HG03064 (cell line): ENCODE measurements around the gene KLHL21.

Experiments used
- ATAC-seq: cut with Tn5 transposase; IDR thresholded peaks from one replicate; pipeline ENCODE4 v1.9.1; 2021; ENCODE audit warnings: low read depth; ENCODE audit not compliant: unreplicated experiment

KLHL21 gene

DNA sequence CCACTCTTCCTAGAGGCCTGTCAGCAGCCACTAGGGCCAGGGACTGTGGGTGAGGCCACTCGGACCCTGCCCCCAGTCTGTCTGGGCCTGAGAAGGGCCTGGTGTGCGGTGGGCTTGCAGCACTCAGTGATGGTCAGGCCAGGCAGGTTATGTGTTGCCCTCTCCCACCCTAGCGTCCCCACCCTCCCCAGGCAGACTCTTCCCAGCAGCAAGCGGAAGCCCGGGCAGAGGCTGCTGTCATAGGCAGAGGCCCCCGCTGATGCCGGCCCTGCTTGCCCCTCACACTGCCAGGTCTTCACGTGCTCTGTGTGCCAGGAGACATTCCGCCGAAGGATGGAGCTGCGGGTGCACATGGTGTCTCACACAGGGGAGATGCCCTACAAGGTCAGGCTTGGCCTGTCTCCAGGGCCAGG is 16.3 kb downstream of the KLHL21 start:
- no peak for ATAC-seq

DNA sequence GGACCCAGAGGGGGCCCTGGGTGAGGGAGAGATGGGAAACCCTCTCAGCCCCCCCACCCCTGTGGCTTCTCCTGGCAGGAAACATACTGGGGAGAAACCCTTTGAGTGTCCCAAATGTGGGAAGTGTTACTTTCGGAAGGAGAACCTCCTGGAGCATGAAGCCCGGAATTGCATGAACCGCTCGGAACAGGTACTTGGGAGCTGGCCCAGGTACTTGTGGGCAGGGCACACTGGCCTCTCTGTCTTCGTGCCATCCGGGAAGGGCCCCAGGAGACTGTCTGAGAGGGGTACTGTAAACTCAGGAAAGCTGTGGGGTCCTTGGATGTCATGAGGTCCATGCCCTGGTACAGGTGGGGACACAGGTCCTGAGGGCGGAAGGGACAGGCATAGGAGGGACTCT is 16.8 kb downstream of the KLHL21 start:
- ATAC-seq = no peak

DNA sequence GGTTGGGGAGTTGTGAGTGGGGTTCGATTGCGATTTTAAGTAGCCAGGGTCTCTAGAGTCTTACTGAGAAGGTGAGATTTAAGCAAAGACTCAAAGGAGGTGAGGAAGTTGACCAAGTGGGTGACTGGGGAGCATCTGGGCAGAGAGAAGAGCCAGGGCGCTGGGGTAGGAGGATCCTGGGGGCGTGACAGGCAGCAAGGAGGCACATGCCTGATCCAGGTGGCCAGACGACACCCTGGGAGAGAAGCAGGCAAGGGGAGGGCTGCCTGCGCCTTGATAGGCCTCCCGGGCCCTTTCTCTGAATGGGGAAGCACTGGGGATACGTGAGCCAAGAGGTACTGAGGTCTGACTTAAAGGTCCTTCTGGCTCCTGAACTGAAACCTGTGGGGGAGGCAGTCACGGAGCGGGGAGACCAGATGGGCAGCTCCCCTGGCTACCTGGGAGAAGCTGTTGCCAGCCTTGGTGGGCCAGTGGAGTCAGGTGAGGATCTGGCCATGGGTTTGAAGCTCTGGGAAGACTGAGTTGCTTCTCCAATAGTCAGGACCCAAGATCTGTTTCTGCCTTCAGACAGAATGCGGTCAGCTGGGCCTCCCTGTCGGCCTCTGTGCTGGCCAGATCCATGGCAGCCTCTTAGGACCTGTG is 17.5 kb downstream of the KLHL21 start:
- ATAC-seq = no peak

DNA sequence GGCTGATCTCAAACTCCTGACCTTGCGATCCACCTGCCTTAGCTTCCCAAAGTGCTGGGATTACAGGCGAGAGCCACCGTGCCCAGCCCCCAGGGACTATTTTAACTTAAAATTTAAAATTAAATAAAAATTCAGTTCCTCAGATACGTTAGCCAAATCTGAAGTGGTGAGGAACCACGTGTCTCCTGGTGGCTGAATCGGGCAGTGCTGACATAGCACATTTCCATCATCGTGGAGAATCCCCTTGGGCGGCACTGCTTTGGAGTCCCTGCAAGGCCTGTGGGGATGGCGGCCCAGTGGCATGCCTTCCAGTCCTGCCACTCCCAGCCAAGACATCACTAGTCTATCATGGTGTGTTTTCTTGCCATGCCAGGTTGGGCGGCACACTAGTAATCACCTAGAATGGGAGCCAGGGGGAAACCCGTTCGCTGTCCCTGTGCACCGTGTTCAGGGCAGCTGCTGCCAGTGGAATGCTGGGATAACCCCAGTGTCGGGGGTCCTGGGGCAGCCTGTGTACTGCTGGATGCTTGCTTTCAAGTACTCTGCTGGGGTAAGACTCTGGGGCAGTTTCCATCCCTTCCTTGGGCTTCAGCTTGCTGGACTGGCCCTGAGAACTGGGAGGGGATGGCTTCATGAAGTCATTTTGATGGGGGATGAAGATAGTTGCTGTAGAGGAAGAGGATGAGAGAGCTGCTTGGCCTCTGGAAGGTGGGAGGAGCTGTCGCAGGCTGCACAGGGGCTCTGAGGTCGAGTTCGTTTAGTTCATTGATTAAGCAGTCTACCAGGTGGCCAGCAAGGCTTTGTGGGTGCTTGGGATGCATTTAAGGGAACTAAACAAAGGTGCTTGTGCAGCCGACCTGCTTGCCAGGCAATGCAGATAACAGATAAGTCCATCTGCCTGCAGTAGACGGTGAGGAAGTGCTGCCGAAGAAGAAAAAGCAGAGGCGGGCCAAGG is 18.3 kb downstream of the KLHL21 start:
- ATAC-seq = no peak

DNA sequence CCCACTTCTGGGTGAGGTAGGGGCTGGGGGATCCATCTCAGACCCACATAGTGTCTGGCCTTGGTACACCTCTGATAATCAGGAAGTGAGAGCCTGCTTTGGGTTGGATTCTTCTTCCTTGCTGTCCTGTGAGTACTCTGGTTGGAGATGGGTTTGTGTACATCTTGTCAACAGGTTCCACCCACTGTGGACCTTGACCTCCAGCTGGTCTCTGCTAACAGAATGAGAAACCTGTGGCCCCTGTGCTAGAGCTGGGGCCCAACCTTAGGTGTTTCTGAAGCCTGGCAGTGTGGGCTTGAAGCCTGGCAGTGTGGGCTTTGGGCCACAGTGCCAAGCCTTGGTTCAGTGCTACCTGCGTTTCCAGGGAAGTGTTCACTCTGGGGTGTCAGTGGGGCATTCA is 20.3 kb downstream of the KLHL21 start:
- ATAC-seq = no peak

DNA sequence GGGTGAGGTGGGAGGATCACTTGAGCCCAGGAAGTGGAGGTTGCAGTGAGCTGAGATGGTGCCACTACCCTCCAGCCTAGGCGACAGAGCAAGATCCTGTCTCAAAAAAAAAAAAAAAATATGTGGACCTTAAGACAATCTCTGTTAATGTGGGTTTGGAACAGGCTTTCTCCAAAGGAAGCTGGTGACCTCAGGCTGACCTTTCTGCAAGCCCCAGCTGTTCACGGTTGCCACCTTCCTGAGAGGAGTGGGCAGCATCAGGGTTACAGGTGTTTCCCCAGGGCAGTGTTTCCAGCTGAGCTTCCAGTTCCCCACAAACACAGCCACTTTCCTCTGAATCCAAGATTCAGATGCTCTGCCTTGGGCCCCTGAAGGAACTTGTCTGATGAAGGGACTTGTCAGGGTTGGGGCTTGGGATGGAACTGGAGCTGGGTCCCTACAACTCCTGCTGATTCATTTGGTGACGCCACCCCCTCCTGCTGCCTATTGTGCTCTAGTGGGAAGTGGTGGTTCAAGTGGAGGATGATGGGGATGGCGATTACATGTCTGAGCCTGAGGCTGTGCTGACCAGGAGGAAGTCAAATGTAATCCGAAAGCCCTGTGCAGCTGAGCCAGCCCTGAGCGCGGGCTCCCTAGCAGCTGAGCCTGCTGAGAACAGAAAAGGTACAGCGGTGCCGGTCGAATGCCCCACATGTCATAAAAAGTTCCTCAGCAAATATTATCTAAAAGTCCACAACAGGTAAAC is 20.9 kb downstream of the KLHL21 start:
- no peak for ATAC-seq

DNA sequence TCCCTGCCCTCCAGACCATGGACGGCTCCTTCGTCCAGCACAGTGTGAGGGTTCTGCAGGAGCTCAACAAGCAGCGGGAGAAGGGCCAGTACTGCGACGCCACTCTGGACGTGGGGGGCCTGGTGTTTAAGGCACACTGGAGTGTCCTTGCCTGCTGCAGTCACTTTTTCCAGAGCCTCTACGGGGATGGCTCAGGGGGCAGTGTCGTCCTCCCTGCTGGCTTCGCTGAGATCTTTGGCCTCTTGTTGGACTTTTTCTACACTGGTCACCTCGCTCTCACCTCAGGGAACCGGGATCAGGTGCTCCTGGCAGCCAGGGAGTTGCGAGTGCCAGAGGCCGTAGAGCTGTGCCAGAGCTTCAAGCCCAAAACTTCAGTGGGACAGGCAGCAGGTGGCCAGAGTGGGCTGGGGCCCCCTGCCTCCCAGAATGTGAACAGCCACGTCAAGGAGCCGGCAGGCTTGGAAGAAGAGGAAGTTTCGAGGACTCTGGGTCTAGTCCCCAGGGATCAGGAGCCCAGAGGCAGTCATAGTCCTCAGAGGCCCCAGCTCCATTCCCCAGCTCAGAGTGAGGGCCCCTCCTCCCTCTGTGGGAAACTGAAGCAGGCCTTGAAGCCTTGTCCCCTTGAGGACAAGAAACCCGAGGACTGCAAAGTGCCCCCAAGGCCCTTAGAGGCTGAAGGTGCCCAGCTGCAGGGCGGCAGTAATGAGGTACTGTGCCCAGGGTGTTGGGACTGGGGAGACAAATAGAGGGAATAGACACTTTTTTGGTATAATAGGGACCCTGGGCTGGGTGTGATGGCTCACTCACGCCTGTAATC is 21.9 kb downstream of the KLHL21 start:
- no peak for ATAC-seq

DNA sequence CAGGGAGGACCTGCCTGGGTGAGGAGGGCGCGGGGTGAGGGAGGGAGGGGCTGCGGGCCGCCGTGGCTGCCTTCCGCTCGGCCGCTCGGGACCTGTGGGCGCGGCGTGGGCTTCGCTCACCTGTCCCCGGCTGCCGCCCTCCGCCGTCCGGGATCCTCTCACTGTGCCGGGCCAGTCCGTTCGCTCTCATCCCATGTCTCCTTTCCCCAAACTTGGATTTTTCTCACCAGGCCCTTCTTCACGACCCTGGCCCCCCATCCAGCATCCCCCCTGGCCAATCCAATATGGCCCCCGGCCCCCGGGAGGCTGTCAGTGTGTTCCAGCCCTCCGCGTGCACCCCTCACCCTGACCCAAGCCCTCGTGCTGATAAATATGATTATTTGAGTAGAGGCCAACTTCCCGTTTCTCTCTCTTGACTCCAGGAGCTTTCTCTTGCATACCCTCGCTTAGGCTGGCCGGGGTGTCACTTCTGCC is 22.5 kb downstream of the KLHL21 start:
- ATAC-seq = no peak

DNA sequence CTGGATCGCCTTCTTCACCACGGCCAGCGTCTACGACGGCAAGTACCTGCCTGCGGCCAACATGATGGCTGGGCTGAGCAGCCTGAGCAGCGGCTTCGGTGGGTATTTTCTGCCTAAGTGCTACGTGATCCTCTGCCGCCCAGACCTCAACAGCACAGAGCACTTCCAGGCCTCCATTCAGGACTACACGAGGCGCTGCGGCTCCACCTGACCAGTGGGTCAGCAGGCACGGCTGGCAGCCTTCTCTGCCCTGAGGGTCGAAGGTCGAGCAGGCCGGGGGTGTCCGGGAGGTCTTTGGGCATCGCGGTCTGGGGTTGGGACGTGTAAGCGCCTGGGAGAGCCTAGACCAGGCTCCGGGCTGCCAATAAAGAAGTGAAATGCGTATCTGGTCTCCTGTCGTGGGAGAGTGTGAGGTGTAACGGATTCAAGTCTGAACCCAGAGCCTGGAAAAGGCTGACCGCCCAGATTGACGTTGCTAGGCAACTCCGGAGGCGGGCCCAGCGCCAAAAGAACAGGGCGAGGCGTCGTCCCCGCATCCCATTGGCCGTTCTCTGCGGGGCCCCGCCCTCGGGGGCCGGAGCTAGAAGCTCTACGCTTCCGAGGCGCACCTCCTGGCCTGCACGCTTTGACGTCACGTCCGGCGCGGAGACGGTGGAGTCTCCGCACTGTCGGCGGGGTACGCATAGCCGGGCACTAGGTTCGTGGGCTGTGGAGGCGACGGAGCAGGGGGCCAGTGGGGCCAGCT is 23.1 kb downstream of the KLHL21 start, which contains the start of gene ZBTB48:
Gene ZBTB48 (plus strand): TSS at position 621 of the 745 bp plus-strand sequence. CDS start 616 bp downstream, outside the sequence.
- peak; percentile 92 for ATAC-seq

DNA sequence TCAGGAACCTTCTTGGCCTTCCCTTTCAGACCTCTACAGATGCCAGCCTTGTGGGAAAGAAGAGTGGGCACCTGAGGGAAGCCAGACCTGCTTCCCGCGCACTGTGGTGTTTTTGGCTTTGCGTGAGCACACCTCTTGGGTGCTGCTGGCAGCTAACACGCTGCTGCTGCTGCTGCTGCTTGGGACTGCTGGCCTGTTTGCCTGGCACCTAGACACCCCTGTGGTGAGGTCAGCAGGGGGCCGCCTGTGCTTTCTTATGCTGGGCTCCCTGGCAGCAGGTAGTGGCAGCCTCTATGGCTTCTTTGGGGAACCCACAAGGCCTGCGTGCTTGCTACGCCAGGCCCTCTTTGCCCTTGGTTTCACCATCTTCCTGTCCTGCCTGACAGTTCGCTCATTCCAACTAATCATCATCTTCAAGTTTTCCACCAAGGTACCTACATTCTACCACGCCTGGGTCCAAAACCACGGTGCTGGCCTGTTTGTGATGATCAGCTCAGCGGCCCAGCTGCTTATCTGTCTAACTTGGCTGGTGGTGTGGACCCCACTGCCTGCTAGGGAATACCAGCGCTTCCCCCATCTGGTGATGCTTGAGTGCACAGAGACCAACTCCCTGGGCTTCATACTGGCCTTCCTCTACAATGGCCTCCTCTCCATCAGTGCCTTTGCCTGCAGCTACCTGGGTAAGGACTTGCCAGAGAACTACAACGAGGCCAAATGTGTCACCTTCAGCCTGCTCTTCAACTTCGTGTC is 23.9 kb downstream of the KLHL21 start:
- ATAC-seq = no peak

DNA sequence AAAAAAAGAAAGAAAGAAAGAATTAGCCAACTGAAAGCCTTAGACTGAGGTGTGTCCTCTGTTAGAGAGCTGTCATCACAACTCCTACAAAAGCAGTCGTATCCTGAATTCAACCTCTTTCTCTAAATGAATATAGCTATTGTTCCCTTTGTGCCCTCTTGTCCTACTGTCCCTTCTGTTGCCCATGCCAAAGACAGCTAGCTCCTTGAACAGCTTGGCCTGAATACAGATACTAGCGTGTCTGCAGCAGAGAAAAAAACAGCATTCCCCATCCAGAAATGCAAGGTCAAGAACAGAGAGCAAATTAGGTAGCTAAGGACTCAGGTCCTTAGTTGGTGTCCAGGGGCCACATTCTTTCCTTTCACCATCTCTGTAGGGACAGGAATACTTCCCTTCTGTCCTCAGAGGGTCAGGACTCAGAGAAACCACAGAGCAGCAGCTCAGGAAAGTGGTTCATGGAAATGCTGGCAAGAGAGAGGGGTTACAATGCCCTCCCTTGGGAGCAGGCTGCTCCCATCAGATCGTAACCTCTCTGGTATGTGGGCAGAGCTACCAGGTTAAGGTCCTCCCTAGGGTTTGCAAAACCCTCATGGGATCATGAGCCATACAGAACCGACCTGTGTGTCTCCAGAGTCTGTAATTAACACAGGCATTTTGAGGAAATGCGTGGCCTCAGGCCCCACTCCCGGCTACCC is 24.7 kb downstream of the KLHL21 start:
- no peak for ATAC-seq

DNA sequence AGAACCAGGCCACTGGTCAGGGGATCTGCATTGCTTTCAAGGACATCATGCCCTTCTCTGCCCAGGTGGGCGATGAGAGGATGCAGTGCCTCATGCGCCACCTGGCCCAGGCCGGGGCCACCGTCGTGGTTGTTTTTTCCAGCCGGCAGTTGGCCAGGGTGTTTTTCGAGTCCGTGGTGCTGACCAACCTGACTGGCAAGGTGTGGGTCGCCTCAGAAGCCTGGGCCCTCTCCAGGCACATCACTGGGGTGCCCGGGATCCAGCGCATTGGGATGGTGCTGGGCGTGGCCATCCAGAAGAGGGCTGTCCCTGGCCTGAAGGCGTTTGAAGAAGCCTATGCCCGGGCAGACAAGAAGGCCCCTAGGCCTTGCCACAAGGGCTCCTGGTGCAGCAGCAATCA is 27.9 kb downstream of the KLHL21 start:
- no peak for ATAC-seq

DNA sequence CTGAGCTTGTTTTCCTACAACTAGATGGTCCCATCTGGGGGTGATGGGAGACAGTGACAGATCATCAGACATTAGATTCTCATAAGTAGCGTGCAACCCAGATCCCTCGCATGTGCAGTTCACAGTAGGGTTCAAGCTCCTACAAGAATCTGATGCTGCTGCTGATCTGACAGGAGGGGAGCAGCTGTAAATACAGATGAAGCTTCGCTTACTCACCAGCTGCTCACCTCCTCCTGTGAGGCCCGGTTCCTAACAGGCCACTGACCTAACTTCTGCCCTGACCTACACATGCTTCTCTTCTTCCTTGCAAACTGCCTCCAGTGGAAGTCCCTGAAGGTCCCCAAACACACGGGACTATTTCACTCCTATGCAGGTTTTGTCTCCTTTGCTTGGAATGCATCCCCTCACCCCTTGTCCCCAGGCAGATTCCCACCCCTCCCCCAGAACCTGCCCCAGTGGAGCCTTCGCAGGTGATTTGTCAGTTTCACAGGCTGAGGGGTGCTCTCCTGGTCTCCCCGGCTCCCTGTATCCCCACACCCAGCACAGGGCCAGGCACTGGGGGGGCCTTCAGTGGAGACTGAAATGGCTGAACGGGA is 28.5 kb downstream of the KLHL21 start:
- ATAC-seq = no peak

DNA sequence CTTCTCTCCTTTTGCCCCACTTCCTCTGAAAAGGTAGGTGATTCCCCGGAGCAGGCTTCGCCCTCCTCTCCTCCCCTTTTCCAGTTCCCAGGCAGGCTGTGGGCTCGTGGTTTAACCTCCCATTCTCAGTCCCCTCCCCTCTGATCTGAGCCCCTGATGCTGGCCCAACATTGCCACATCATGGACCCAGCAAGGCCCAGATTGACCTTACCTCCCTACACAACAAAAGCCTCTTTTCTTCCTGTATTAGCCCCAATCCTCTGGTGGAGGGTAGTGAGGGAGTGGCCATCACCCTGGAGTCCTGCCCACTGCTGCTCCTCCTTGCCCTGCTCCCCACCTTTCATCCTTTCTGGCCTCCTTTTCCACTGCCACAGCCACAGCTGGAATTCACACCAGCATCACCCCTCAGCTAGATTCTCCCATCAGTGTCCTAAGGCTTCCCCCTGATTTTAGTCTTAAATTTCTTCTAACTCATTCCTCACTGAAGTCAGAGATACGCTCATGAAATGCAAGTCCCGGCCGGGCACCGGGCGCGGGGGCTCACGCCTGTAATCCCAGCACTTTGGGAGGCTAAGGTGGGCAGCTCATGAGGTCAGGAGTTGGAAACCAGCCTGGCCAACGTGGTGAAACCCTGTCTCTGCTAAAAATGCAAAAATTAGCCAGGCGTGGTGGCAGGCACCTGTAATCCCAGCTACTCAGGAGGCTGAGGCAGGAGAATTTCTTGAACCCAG is 29.9 kb downstream of the KLHL21 start:
- no peak for ATAC-seq

DNA sequence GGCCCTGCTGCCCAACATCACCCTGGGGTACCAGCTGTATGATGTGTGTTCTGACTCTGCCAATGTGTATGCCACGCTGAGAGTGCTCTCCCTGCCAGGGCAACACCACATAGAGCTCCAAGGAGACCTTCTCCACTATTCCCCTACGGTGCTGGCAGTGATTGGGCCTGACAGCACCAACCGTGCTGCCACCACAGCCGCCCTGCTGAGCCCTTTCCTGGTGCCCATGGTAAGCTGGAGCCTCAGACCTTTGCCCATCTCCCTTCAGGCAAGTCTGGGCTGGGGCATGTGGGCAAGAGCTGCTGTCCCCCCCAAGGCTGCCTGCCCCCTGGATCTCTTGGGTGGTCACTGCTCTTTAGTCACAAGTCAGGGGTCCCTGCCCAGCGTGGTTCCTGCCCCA is 31.7 kb downstream of the KLHL21 start:
- no peak for ATAC-seq

DNA sequence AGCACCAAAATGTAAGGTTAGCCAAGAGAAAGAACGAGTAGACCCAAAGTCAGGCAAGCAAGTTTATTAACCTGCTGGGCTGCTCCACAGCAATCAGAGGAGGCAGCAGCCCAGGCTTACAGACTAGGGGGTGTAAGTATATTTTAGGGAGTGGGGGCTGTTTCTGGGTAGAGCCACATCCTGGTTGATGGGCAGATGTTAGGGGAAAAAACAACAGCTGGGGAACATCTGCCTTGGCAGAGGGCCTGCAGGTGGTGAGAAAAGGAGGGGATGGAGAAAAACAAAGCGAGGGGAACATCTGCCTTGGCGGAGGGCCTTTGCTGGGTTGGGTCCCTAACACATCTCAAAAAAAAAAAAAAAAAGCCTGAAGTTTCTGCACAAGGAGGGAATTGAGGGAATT is 32.6 kb downstream of the KLHL21 start:
- ATAC-seq = no peak

DNA sequence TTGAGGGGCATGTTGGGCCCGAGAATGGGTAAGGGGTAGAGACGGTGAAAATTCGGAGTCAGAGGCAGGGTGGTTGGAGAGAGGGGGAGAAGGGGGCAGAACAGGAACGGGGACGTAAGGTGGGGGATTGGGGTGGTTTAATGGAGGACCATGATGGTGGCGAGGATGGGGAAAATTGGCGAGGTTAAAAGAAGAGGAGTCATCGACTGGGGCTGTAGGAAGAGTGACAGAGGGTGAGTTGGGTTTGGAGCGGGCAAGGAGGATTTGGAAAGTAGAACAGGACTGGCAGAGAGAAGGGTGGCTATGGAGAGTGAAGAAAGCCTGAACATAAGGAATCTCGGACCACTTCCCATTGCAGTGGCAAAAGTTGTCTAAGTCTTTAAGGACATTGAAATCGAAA is 33.6 kb downstream of the KLHL21 start:
- no peak for ATAC-seq
